Measurements from ENCODE around the gene TARBP2.

The TARBP2 gene

DNA sequence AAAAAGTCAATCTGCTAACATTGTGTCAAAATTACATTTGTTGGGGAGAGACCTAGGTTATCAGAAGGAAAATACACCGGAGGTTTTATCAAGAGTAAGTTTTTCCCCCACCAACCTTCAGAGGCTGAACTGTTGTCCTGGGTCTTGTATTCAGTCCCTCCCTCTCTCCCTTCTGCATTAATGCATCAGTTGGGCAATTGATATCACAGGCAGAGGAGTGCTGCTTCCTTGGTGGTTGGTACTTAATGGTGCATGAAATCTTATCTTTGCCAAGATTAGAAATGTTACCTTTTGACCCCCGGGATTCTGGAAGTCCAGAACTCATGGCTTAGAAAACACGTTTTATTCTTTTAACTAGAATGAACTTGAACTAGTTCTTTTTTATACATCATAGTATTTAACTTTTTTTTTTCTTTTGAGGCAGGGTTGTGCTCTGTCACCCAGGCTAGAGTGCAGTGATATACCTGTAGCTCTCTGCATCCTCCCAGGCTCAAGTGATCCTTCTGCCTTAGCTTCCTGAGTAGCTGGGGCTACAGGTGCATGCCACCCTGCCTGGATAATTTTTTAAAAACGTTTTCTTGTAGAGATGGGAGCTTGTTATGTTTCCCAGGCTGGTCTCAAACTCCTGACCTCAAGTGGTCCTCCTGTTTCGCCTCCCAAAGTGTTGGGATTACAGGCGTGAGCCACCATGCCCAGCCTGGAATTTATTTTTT is 44.3 kb upstream of the TARBP2 start:
- no peak overlapping the region for H3K4me3 ChIP-seq (ENCODE audit: low read length)
- TF ChIP-seq CTCF (conservative IDR thresholded peaks at IDR 0.05; ENCODE audit: low read depth, low read length), result no peak
- DNase-seq (ENCODE audit: low read depth), result no peak

- no peak overlapping the region for H3K4me3 ChIP-seq (ENCODE audit: low read length)
These were observed 42.0 kb upstream of the TARBP2 start for GRCh38 chr12:53459097-53459496.

GRCh38 chr12:53461059-53461458 is 40.0 kb upstream of the TARBP2 start:
- no peak overlapping the region for H3K4me3 ChIP-seq (ENCODE audit: low read length)
- DNase-seq (ENCODE audit: low read depth), result no peak
- no peak for TF ChIP-seq CTCF (conservative IDR thresholded peaks at IDR 0.05; ENCODE audit: low read depth, low read length)

More at GRCh38 chr12:53459097-53459496, 42.0 kb upstream of the TARBP2 start:
- TF ChIP-seq CTCF (conservative IDR thresholded peaks at IDR 0.05; ENCODE audit: low read depth, low read length), result no peak
- no peak for DNase-seq (ENCODE audit: low read depth)

GRCh38 chr12:53461591-53461990 is 39.5 kb upstream of the TARBP2 start:
- no peak overlapping the region for H3K4me3 ChIP-seq (ENCODE audit: low read length)
- DNase-seq (ENCODE audit: low read depth), result no peak
- TF ChIP-seq CTCF (conservative IDR thresholded peaks at IDR 0.05; ENCODE audit: low read depth, low read length), result no peak

DNA sequence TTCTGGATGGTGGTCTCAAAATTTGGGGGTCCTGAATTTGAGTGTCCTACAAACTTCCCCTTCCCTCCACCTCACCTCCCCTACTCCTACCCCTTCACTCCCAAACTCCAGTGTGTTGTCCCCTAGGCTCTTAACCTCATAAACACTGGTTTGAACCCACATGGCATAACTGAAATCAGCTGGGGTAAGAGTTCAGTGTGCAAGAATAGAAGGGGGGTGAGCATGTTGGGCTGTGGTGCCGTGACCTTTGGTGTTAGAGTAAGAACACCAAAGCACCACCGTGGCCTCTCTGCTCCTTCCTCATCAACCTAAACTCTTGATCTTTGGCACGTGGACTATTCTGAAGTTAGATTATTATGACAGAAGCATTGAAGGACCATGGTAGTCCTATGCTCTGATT is 38.1 kb upstream of the TARBP2 start:
- no peak for TF ChIP-seq CTCF (conservative IDR thresholded peaks at IDR 0.05; ENCODE audit: low read depth, low read length)
- H3K4me3 ChIP-seq (ENCODE audit: low read length), result no peak overlapping the region
- DNase-seq (ENCODE audit: low read depth), result no peak

GRCh38 chr12:53463802-53464560 is 37.1 kb upstream of the TARBP2 start:
- DNase-seq (ENCODE audit: low read depth), result no peak
- no peak overlapping the region for H3K4me3 ChIP-seq (ENCODE audit: low read length)
- TF ChIP-seq CTCF (conservative IDR thresholded peaks at IDR 0.05; ENCODE audit: low read depth, low read length), result no peak

Measured in retinal pigment epithelial cell (primary cell).